GM13977 (cell line): ENCODE data around the gene CRIM1.

Experiments used
- DNase-seq: peaks from one replicate; pipeline ENCODE4 v3.0.0; 2012; ENCODE audit warnings: low spot score
- CTCF ChIP-seq: IDR thresholded peaks from 2 replicates; pipeline ENCODE4 v1.5.1; 2012; ENCODE audit warnings: mild to moderate bottlenecking, control low read depth; ENCODE audit not compliant: insufficient read depth; ENCODE audit errors: extremely low read depth, missing control alignments
- in situ Hi-C: fragments of 300-500 bp; cut with MboI; formaldehyde crosslinking; loops from one replicate; pipeline ENCODE4 v1.12.0; 2022; ENCODE audit warnings: low sequenced_read_pairs, low pct_unique_long_range_greater_than_20kb, mixed read lengths, inconsistent platforms; ENCODE audit not compliant: unreplicated experiment

The CRIM1 gene

GRCh38 chr2:36366491-36367120 lies 11.0 kb downstream of the CRIM1 start:
- TF ChIP-seq CTCF: no peak
- in situ Hi-C loops: loop anchor here (25.0 kb wide), 1 partner anchor 296 kb away; no protein-coding TSS in a partner anchor
- DNase-seq: no peak

GRCh38 chr2:36367486-36367885 lies 11.9 kb downstream of the CRIM1 start:
- DNase-seq: no peak
- in situ Hi-C loops: loop anchor here (25.0 kb wide), 1 partner anchor 295 kb away; no protein-coding TSS in a partner anchor
- no peak for TF ChIP-seq CTCF

- in situ Hi-C loops: loop anchor here (25.0 kb wide), 1 partner anchor 294 kb away; no protein-coding TSS in a partner anchor
- DNase-seq: no peak
- no peak for TF ChIP-seq CTCF
Measured at GRCh38 chr2:36367895-36368353, 12.3 kb downstream of the CRIM1 start.

- in situ Hi-C loops: loop anchor here (25.0 kb wide), 1 partner anchor 294 kb away; no protein-coding TSS in a partner anchor
- TF ChIP-seq CTCF: no peak
- DNase-seq: no peak
Measured at GRCh38 chr2:36368438-36368837, 12.9 kb downstream of the CRIM1 start.

- no peak for DNase-seq
- no peak for TF ChIP-seq CTCF
- in situ Hi-C loops: loop anchor here (25.0 kb wide), 1 partner anchor 293 kb away; no protein-coding TSS in a partner anchor
Measured at GRCh38 chr2:36369163-36369562, 13.6 kb downstream of the CRIM1 start.

- in situ Hi-C loops: loop anchor here (25.0 kb wide), 1 partner anchor 293 kb away; no protein-coding TSS in a partner anchor
- TF ChIP-seq CTCF: no peak
- DNase-seq: no peak
Measured at GRCh38 chr2:36369716-36370115, 14.1 kb downstream of the CRIM1 start.

- no peak for TF ChIP-seq CTCF
- no peak for DNase-seq
- in situ Hi-C loops: loop anchor here (25.0 kb wide), 1 partner anchor 292 kb away; no protein-coding TSS in a partner anchor
Measured at GRCh38 chr2:36370281-36370680, 14.7 kb downstream of the CRIM1 start.
